OCI-LY3 (cell line): ENCODE measurements around the gene MINDY4B.
A peak's percentile ranks its signal among the peaks of the same experiment; 100 is the strongest.

Source experiments
- H2AFZ ChIP-seq: fragments of 200-600, 300-600 bp; shearing (Covaris generic); 2 replicates; pipeline ENCODE4 v1.6.0; 2014; ENCODE audit warnings: antibody characterized with exemption, low read depth, low read length
- H3K27ac ChIP-seq: fragments of 200-600, 300-600 bp; sonication (generic); 2 replicates; pipeline ENCODE4 v1.5.1; 2014; ENCODE audit warnings: mild to moderate bottlenecking, low read length, moderate library complexity, mixed read lengths
- H3K27me3 ChIP-seq: fragments of 200-600, 300-600 bp; sonication (generic); 2 replicates; pipeline ENCODE4 v1.6.1; 2014; ENCODE audit warnings: low read depth, low read length, mixed read lengths
- H3K36me3 ChIP-seq: fragments of 200-600, 300-600 bp; sonication (generic); replicated peaks from 2 replicates; pipeline ENCODE3; 2014; ENCODE audit warnings: low read depth, low read length, mixed read lengths
- H3K4me1 ChIP-seq: fragments of 300-600, 200-600 bp; sonication (generic); 2 replicates; pipeline ENCODE4 v1.6.1; 2014; ENCODE audit warnings: low read length, mixed read lengths
- H3K4me2 ChIP-seq: fragments of 200-600, 300-600 bp; sonication (generic); 2 replicates; pipeline ENCODE4 v1.6.1; 2014; ENCODE audit warnings: low read length, mixed read lengths
- H3K4me3 ChIP-seq: fragments of 300-600, 200-600 bp; sonication (generic); 2 replicates; pipeline ENCODE4 v1.5.1; 2014; ENCODE audit warnings: antibody characterized with exemption, mild to moderate bottlenecking, low read length, moderate library complexity
- H3K79me2 ChIP-seq: fragments of 300-600, 200-600 bp; shearing (Covaris generic); 2 replicates; pipeline ENCODE4 v1.6.1; 2014; ENCODE audit warnings: mild to moderate bottlenecking, low read length, mixed read lengths
- H3K9ac ChIP-seq: fragments of 300-600, 200-600 bp; shearing (Covaris generic); 2 replicates; pipeline ENCODE4 v1.6.0; 2014; ENCODE audit warnings: mild to moderate bottlenecking, low read length, moderate library complexity
- H3K9me3 ChIP-seq: fragments of 200-600, 300-600 bp; shearing (Covaris generic); 2 replicates; pipeline ENCODE4 v1.6.1; 2014; ENCODE audit warnings: low read length, mixed read lengths; ENCODE audit not compliant: insufficient read depth
- H4K20me1 ChIP-seq: fragments of 200-600, 300-600 bp; sonication (generic); 2 replicates; pipeline ENCODE4 v1.6.1; 2016; ENCODE audit warnings: low read length, mixed read lengths; ENCODE audit not compliant: insufficient read depth
- CTCF ChIP-seq: fragments of 200-600, 300-600 bp; sonication (generic); IDR thresholded peaks from 2 replicates; pipeline ENCODE4 v1.5.1; 2014; ENCODE audit warnings: antibody characterized with exemption, low read length, low read depth
- EZH2phosphoT487 ChIP-seq: fragments of 200-600 bp; shearing (Covaris generic); IDR thresholded peaks from 2 replicates; pipeline ENCODE4 v1.6.1; 2018; ENCODE audit warnings: antibody characterized with exemption, mixed run types, low read depth

The MINDY4B gene

GRCh38 chr3:150830094-150830681 lies 75.1 kb downstream of the MINDY4B start:
- Histone ChIP-seq H3K4me1 (peaks cover 14% of the 10 kb centered on the region), H3K9ac (no peak overlapping the region), H3K9me3 (no peaks in the 10 kb centered on the region), H3K27me3 (peaks cover 5% of the 10 kb centered on the region), H3K27ac (no peak overlapping the region), H3K4me3 (peak overlapping the region; percentile 58), H3K4me2 (peak overlapping the region; percentile 66), H2AFZ (peak overlapping the region; percentile 33), H4K20me1 (no peaks in the 10 kb centered on the region), H3K36me3 (no peaks in the 10 kb centered on the region), H3K79me2 (no peaks in the 10 kb centered on the region)
- no peak for TF ChIP-seq EZH2phosphoT487
- peak; percentile 72 for TF ChIP-seq CTCF

GRCh38 chr3:150829408-150829807 lies 75.8 kb downstream of the MINDY4B start:
- Histone ChIP-seq H3K9ac (no peak overlapping the region), H3K27ac (no peak overlapping the region), H3K36me3 (no peaks in the 10 kb centered on the region), H3K4me3 (no peak overlapping the region), H3K9me3 (no peaks in the 10 kb centered on the region), H2AFZ (no peak overlapping the region), H3K27me3 (peaks cover 5% of the 10 kb centered on the region), H3K79me2 (no peaks in the 10 kb centered on the region), H3K4me2 (peak overlapping the region; percentile 27; the same call in 1 of the 2 replicates), H3K4me1 (peaks cover 14% of the 10 kb centered on the region), H4K20me1 (no peaks in the 10 kb centered on the region)
- TF ChIP-seq EZH2phosphoT487 = no peak
- TF ChIP-seq CTCF = no peak

GRCh38 chr3:150828997-150829396 lies 76.2 kb downstream of the MINDY4B start:
- TF ChIP-seq EZH2phosphoT487 (no peak), CTCF (no peak)

GRCh38 chr3:150828261-150828660 lies 77.0 kb downstream of the MINDY4B start:
- Histone ChIP-seq H2AFZ (no peak overlapping the region), H3K27ac (no peak overlapping the region), H3K79me2 (no peaks in the 10 kb centered on the region), H3K4me1 (peaks cover 14% of the 10 kb centered on the region), H3K36me3 (no peaks in the 10 kb centered on the region), H3K4me2 (no peak overlapping the region), H3K9me3 (no peaks in the 10 kb centered on the region), H3K27me3 (peaks cover 5% of the 10 kb centered on the region), H3K4me3 (no peak overlapping the region), H4K20me1 (no peaks in the 10 kb centered on the region), H3K9ac (no peak overlapping the region)
- no peak for TF ChIP-seq EZH2phosphoT487
- no peak for TF ChIP-seq CTCF

More at GRCh38 chr3:150828997-150829396, 76.2 kb downstream of the MINDY4B start:
- no peaks in the 10 kb centered on the region for H4K20me1 ChIP-seq
- no peaks in the 10 kb centered on the region for H3K79me2 ChIP-seq
- no peaks in the 10 kb centered on the region for H3K36me3 ChIP-seq
- H3K4me3 ChIP-seq = no peak overlapping the region
- H3K4me2 ChIP-seq = 0 out of 2 replicates have a peak overlapping the region, but pooled peaks have one; percentile 27
- H3K27me3 ChIP-seq = peaks cover 5% of the 10 kb centered on the region
- no peak overlapping the region for H2AFZ ChIP-seq
- no peak overlapping the region for H3K9ac ChIP-seq
- no peak overlapping the region for H3K27ac ChIP-seq
- peaks cover 14% of the 10 kb centered on the region for H3K4me1 ChIP-seq
- no peaks in the 10 kb centered on the region for H3K9me3 ChIP-seq
